ENCODE data around the gene ZBTB7C.

The ZBTB7C gene

DNA sequence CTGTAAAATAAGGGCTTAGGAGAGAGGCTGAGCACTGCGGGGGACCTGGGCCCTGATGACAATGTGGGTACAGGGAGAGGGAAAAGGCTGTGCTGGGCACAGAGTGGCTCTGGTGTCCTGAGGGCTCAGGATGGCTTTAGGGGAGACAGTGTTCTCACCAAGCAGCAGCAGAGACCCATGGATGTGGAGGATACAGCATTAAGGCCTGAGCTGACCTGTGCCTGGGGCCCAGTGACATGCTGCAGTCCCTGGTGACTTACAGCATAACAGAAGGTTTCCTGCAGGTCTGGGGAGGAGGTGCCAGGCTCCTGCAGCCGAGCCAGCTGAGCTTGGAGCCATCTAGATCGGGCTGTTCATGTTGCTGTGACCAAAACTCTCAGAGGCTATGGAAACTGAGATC is 287.4 kb downstream of the ZBTB7C start:
- no peaks in the 10 kb centered on the region for H3K9me3 ChIP-seq
- H3K27me3 ChIP-seq = no peaks in the 10 kb centered on the region
- TF ChIP-seq, protein P1, sequence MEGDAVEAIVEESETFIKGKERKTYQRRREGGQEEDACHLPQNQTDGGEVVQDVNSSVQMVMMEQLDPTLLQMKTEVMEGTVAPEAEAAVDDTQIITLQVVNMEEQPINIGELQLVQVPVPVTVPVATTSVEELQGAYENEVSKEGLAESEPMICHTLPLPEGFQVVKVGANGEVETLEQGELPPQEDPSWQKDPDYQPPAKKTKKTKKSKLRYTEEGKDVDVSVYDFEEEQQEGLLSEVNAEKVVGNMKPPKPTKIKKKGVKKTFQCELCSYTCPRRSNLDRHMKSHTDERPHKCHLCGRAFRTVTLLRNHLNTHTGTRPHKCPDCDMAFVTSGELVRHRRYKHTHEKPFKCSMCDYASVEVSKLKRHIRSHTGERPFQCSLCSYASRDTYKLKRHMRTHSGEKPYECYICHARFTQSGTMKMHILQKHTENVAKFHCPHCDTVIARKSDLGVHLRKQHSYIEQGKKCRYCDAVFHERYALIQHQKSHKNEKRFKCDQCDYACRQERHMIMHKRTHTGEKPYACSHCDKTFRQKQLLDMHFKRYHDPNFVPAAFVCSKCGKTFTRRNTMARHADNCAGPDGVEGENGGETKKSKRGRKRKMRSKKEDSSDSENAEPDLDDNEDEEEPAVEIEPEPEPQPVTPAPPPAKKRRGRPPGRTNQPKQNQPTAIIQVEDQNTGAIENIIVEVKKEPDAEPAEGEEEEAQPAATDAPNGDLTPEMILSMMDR (IDR thresholded peaks at IDR 0.05; ENCODE audit: low read depth, low read length) = no peak
- no peak overlapping the region for H3K4me3 ChIP-seq (ENCODE audit: low read depth, low read length)
- peak; percentile 25 for DNase-seq
- H3K4me1 ChIP-seq = no peaks in the 10 kb centered on the region; the same call in 1 of the 2 replicates
- no peaks in the 10 kb centered on the region for H3K36me3 ChIP-seq

DNA sequence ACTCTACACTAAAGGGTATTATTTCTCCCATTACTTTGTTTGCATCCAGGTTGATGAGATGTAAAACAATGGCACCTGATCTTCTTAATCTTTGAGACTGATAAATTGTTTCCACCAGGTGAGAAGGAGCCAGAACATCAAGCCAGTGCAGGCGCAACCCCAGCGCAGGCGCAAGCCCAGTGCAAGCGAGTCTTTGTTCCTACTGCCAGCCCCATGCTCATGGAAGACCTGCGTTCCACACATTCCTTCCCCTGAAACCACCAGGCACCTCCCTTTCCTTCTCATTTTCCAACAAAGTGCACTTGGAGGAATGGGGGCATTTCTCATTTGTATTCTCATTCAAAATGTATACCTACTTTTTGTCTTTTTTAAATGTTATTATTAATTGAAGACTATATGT is 290.0 kb downstream of the ZBTB7C start:
- H3K4me1 ChIP-seq = no peaks in the 10 kb centered on the region; the same call in 1 of the 2 replicates
- no peaks in the 10 kb centered on the region for H3K9me3 ChIP-seq
- no peaks in the 10 kb centered on the region for H3K27me3 ChIP-seq
- TF ChIP-seq, protein P1 (IDR thresholded peaks at IDR 0.05; ENCODE audit: low read depth, low read length) = no peak
- no peaks in the 10 kb centered on the region for H3K36me3 ChIP-seq
- no peak for DNase-seq
- no peak overlapping the region for H3K4me3 ChIP-seq (ENCODE audit: low read depth, low read length)

DNA sequence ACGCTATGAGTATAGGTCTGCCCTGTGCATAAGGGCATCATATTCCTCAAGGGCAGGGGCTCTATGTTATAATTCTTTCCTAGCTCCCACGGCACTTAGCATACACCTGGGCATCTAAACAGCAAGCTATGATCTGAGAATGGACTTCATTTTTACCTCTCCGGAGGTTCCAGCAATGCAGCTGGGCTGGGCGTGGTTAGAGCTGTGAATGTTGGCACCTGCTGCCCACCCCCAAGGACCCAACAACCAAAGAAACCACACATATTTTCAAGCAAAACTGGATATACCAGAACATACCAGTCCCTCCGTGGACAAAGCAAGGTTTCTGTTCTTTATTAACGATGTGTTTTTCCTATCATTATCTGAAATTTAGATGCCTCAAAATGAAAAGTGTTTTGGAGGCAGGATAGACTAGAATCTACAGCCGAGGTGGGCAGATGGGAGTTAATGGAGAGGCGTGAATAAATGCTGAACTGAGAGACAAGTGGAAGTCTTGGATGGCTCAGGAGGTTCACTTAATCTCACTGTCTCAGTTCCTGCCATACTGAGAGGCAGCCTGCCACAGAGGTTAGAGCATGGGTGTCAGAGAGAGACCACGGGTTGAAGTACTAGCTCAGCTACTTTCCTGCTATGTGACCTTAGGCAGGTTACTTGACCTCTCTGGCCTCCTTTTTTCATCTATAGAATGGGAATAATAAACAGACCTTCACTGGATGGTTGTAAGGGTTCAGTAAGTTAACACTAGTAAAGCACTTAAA is 292.1 kb downstream of the ZBTB7C start:
- Histone ChIP-seq H3K4me1 (no peaks in the 10 kb centered on the region; the same call in 1 of the 2 replicates), H3K36me3 (no peaks in the 10 kb centered on the region), H3K9me3 (no peaks in the 10 kb centered on the region), H3K4me3 (ENCODE audit: low read depth, low read length) (no peak overlapping the region), H3K27me3 (no peaks in the 10 kb centered on the region)
- no peak for DNase-seq
- TF ChIP-seq, protein P1 (IDR thresholded peaks at IDR 0.05; ENCODE audit: low read depth, low read length) = no peak

DNA sequence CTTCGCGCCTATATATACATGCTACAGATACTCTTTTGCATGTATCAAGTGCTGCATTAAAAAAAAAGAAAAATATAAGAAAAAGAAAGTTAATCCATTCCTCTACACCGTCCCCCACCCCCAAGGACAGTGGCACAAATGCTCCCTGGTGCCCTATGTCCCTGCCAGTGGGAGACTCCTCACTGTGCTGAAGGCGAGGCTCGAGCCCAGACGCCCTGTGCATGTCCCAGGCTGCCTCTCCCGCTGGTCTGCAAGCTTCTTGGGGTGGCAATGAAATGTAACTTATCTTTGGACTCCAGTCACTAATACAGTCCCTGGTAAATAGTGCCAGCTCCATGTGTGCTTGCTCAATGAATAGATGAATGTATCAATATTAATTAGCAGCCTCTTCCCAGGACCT is 293.2 kb downstream of the ZBTB7C start:
- no peaks in the 10 kb centered on the region for H3K4me1 ChIP-seq
- TF ChIP-seq, protein P1 (IDR thresholded peaks at IDR 0.05; ENCODE audit: low read depth, low read length) = no peak

DNA sequence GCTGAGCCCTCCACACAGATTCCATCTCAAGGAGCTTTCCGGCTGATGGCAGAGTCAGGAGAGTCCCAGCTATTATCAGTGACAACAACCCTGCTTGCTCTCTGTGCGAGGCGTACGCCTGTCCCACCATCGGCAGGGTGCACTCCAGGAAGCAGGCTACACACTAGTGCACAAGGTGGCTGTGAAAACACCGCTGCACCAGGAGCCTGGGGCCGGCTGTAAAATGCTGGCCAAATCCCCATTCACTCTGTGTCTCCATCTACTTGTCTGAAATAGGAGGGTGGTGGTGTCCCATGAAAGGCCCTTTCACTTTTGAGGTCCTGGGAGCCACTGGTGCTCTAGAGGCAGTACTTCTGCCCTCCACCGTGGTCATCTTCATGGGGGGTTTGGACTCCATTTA is 295.5 kb downstream of the ZBTB7C start:
- TF ChIP-seq, protein P1 (IDR thresholded peaks at IDR 0.05; ENCODE audit: low read depth, low read length) = no peak
- H3K4me1 ChIP-seq = no peaks in the 10 kb centered on the region
- H3K4me3 ChIP-seq (ENCODE audit: low read depth, low read length) = no peak overlapping the region
- H3K27me3 ChIP-seq = no peaks in the 10 kb centered on the region
- no peak for DNase-seq
- no peaks in the 10 kb centered on the region for H3K9me3 ChIP-seq
- H3K36me3 ChIP-seq = no peaks in the 10 kb centered on the region

More for the DNA sequence above, 293.2 kb downstream of the ZBTB7C start:
- Histone ChIP-seq H3K9me3 (no peaks in the 10 kb centered on the region), H3K4me3 (ENCODE audit: low read depth, low read length) (no peak overlapping the region), H3K27me3 (no peaks in the 10 kb centered on the region), H3K36me3 (no peaks in the 10 kb centered on the region)
- no peak for DNase-seq

DNA sequence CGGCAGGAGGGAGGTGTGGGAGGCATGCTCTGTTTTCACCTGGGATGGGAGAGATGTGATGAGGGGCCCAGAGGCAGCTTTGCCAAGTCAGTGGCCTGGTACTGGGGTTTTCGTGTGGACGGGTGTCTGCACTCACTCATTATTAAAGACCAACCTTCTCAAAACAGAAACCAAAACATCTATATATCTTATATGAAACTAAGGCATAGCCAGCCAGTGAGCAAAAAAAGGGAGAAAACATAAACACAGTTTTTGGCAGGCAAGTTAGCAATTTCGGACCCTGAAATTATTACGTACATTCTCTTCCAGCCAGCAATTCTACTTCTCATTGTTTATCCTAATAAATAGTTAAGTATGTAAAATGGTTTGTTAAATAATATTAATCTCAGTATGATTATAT is 297.6 kb downstream of the ZBTB7C start:
- Histone ChIP-seq H3K36me3 (no peaks in the 10 kb centered on the region), H3K4me3 (ENCODE audit: low read depth, low read length) (no peak overlapping the region), H3K4me1 (no peaks in the 10 kb centered on the region), H3K9me3 (no peaks in the 10 kb centered on the region), H3K27me3 (no peaks in the 10 kb centered on the region)
- DNase-seq = no peak
- TF ChIP-seq, protein P1 (IDR thresholded peaks at IDR 0.05; ENCODE audit: low read depth, low read length) = no peak
